HG03280 (cell line): Measurements from ENCODE around the gene NTM.

Source experiments
- ATAC-seq: cut with Tn5 transposase; IDR thresholded peaks from one replicate; pipeline ENCODE4 v1.9.1; 2021; ENCODE audit warnings: mild to moderate bottlenecking, moderate library complexity; ENCODE audit not compliant: unreplicated experiment

NTM gene

DNA sequence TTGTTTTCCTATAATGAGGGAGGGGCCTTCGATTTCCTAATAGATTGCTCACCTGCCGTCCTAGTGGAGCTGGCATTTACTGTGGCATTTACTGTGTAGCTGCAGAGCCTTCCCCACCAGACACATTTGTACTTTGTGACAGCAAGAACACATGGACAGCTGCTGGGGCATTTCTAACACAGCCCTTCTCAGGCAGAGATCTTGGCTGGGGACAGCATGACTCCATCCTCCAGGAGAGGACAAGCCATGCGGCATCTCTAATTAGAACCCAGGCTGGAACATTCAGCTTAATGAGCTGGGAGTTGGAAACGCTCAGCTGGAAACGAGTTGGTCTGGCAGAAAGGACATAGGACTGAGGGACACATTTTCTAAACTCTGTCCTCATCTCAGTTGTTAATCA, 887.5 kb downstream of the NTM start:
- ATAC-seq = no peak

DNA sequence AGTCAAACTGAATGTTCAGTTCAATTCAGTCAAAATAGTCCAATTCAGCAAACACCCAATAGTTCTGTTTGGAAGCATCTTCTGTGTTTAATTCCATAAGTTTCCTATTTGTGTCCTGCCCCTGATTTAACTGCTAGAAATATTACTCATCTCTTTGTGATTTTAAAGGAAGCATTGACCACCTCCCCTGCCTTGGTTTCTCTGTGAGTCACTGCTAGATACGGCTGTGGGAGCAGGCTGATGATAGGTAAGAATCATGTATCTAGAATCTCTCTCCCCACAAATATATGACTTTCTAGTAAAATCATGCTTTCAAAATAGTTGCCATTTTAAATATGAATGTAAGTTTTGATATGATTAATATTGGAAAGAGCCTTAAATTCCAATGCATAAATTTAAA, 888.5 kb downstream of the NTM start:
- no peak for ATAC-seq

DNA sequence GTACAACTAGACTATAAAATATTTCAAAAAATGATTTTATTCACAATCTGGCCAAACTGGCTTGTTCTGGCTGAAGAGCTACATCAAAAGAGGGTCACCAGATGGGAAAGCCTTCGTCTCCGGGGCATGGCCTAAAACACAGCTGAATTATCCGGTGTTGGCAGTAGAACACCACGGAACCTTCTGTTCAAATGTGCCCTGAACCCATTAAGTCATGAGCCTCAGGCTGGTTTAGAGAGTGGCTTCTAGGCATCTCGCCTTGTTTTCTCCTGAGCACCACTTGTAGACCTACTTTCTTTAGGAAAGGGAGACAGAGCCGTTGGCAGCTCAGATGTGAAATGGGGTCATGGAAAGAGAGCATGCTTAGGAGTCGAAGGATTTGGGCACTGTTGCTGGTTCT, 890.2 kb downstream of the NTM start:
- ATAC-seq = no peak

DNA sequence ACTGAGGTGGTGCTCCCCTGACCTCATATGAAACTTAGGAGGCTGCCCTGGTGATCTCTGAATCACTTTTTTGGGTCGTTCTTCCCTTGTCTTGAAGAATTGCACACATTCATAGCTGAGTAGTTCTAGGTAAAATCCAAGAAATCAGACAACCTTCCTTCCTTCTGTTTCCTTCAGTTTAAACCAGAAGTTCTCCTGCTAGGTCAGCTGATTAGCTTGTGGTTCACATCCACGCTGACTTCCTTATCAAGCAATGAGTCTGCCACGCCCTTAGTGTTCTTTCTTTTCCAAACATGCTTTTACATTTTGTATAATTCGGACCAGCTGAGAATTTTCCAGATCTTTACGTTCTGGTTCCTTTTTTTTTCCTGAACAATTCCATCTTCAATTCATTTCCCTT, 892.8 kb downstream of the NTM start:
- no peak for ATAC-seq

DNA sequence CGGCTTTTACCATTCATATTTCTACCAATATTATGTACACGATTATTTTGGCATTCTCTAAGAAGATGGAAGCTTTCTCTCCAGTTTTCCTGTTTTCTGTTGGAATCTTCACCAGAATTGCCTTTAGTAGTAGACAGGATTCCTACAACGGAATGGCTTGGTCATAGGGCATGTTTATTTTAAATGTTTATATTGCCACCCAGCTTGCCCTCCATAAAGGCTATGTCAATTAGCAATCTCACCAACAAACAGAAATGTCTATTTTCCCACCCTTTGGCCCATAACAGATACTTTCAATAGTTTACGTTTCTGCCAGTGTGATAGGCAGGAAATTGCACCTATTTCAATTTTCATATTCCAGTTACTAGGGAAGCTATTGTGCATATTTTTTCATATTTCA, 893.5 kb downstream of the NTM start:
- no peak for ATAC-seq

DNA sequence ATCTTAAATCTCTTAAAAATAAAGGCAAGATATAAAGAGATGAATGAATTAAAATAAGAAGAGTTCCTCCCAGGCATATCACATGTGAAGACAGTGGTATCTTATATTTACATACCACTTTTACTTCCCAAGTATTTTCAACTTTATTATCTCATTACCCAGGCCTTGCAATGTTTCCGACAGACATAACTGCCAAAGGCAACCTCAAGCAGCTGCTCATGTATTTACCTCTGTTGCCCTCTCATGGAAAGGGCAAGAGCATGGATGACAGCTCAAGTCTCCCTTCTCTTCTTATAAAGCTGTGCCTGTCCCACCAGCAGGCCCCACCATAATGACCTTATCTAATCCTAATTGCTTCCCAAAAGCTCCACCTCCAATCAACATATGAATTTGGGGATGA, 894.2 kb downstream of the NTM start:
- ATAC-seq = no peak

DNA sequence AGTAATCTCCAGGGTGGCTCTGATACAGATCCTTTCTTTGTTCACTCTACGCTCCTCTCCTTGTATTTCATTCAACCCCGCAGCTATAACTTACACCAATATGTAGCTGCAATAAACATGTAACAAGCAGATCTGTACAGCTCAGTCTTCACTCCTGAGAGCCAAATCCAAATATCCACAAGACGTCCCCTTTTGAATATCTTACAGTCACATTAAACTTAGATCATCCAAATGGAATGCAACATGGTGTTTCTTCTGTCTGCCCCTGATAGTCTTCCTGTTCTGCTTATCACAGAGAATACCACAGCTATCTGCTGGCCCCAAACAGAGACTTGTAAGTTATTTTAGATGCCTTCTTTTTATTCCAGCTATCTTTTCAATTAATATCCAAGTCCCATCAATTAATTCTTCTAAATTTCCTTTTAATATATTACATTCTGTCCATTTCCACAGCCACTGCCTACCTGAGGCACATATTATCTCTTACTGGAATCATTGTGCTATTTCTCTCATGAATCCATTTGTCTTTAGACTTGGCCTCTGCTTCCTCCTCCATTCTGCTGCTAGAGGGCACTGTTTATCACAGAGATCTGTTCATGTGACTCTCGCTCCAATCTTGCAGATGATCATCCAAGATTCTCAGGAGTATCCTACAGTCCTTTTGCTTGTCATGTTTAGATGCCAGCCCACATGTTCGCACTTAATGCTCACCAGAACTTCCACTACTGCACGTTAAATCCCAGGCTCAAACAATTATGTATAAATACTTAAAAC, 908.6 kb downstream of the NTM start:
- no peak for ATAC-seq

DNA sequence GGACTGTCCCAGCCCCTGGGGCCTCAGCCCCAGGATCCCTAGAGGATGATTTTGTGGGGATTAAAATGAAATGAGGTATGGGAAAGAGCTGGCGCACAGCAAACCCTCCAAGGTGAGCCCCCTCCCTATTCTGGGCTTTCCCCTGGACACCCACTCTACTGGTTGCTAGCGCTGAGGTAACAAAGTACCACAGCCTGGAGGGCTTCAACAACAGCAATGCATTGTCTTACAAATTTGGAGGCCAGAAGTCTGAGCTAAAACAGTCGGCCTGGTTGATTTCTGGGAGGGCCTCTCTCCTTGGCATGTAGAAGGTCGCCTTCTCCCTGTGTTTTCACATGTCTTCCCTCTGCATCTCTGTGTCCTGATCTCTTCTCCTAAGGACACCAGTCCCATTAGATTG, 913.6 kb downstream of the NTM start:
- ATAC-seq = no peak

DNA sequence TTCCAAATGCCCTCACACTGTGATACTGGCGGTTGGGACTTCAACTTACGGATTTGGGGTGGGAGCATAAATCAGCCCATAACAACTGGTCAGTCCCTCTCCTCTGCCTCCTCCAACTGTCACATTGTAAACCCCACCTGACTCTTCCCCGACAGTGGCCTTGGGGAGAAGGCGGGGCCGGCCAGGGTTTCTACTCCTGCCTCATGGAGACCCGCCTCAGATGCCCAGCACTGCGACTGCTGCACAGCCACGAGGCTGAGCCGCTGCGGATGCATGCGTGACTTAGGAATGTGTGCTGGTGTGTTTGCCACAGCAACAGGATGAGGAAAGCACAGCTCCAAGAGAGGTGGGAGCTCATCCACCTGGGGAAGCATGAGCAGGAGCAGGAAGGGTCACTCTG, 914.2 kb downstream of the NTM start:
- ATAC-seq = no peak

DNA sequence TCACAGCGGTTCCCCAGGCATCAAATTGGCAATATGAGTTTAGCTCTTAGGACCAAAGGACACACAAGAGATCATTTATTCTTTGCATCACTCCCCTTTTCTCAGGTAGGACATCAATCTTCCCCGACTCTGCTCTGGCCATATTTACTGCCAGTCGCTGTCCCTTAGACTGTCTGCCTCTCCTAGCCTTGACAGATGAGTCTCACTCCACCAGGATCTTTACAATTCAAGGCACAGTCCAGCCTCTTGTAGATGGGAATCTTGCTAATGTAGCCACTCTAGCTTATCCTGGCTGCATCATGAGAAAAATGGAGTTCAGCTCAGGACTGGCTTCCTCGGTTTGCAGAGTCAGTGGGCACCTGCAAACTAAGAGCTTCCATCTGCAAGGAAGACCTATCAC, 915.2 kb downstream of the NTM start:
- ATAC-seq = no peak

DNA sequence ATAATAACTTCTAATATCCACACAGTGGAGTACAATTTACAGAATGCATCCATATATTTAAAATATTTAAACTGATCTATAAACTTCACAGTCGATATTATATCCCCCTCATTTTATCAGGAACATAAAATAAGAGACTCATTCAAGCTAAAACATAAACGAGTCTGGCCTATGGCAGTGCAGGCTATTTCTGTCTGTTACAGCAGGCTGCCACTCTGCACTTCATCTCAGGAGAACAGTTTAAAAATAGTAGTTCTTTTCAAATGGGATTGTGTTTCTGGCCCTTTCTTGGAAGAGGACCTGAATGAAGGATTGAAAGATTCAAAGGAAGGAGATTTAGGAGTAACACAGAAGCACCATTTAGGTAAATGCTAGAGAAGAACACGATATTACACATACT, 915.7 kb downstream of the NTM start:
- no peak for ATAC-seq

DNA sequence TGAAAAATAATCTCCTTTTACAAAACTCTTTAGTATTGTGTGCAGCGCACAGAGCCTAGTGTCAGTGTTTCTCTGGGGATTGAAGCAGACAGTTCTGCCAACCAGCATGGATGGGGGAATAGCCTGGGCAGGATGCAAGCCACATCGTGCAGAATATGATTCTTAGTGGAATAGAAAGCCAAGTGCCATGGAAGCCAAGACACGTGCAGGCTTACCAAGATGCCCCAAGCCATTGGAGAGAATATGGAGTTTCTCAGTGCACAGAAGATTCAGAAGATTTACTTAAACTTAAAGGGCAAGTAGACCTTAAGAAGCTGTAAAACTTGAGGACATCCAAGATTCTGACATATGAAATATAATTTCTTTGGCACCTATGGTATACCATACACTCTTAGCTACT, 917.6 kb downstream of the NTM start:
- no peak for ATAC-seq

DNA sequence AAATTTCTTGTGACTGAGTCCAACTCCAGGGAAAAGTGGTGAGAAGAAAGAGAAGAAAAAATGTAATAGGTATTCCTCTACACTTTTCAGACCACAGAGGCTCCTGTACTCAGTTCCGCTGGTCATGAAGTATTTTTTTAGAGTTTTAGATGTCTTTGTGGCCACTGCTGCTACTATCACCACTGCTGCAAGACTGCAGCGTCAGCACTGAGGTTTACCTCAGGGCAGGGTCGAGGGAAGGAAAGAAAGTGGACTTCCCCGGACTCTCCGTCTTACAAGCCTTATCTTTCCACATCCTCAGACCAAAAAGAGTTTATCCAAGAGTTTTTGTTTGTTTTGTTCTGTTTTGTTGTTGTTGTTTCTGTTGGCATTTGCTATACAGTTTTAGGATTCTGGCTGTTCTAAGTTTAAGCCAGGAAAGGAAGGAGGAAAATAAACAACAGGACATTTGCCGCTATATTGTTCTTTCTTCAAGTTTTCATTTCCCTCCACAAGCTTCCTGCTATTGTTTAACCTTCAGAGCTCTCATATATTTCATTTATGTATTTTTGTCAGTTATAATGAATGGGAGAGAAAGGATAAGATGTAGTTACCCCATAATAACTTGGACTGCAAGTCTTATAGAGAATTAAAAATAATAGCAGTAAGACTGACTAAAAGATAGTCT, 919.3 kb downstream of the NTM start:
- no peak for ATAC-seq

DNA sequence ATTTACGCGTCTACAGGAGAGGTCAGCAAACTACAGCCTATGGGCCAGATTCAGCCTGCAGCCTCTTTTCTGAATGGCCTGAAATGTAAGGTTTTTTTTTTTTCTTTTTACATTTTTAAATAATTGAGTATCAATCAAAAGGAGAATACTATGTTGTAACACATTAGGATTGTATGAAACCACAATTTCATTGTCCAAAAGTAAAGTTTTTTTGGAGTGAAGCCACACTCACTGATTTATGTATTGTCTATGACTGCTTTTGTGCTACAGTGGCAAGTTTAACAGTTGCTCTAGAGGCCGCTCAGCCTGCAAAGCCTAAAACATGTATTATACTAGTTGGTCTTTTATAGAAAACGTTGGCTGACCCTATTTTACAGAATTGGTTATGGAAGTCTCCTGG, 923.2 kb downstream of the NTM start:
- ATAC-seq = no peak

DNA sequence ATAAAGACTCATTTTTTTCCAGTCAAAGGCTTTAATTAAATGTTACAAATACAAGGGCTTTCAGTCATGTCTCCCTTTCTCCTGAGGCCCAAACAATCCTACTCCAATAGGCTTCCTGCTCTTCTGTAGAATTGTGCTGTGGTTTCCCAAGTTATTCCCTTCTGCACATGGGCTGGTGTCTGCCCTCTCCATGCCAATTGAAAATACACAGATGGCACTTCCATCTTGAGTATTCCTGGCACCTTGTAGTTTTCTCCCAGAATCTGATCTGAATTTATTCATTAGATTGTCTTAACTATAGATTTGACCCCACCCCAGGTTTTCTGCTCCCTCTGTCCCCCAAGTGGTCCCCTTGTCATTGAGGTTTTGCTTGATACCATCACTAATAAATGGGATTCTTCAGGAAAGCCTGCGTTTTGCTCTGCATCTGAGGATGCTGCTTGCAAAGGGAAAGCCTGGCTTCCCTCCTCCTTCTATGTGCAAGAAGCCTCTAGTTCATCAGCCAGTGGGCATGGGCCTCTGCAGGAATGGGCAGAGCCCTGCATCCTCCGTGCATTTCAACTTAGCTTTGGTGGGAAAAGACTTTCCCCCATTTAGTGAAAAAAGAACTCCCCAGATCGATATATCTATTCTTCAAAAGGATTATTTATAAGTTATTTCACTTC, 926.7 kb downstream of the NTM start:
- no peak for ATAC-seq

DNA sequence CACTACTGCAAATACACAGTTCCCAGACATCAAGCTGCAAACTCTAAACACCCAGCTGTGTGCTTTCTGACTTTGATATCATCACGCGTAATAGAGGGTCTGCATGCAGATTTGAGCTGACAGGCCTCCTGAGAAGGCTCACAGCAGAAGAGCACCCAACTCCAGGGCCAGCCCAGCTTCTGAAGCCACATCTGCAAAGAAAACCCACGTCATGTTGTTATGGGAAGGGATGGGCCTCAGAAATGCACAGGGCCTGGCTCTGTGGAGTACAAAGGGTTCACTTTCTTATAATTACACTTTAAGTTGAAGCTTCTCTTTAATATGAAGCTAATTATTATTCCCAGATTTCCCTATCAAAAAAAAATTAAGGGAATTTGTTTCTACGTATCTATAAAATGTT, 927.9 kb downstream of the NTM start:
- no peak for ATAC-seq

DNA sequence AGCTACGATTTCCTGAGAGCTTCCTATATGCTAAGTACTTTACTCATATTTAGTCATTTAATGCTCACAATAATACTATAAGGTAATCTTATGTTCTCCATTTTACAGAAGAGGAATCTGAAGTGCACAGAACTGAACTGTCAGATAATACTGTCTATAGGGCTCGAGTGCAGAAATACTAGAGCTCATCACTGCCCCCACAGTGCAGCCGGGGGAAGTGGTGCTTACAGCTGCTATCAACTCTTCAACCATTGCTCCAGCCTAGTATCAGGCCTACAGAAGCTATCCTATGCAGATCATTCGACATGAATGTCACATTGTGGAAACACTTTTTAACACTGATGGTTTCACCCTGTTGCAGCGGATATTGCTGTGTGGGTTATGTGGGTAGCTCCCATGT, 929.9 kb downstream of the NTM start:
- peak; percentile 59 for ATAC-seq

DNA sequence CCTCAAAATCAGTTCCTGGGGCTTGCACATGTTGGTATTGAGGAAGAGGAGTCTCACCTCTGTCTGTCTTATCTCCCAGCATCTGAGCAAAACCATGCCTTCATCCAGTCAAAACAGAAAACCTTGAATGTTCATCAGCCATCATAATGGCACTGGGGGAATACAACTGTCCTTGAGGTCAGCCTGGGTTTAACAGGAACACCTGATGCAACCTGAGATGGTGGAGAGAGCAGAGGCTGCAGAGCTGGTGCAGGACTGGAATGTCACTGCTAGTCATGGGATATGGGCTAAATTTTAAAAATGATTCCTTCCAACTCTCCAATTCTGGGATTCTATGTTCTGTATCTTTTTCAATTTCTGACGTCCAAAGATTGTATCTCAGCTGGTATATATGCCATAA, 931.0 kb downstream of the NTM start:
- ATAC-seq = no peak

DNA sequence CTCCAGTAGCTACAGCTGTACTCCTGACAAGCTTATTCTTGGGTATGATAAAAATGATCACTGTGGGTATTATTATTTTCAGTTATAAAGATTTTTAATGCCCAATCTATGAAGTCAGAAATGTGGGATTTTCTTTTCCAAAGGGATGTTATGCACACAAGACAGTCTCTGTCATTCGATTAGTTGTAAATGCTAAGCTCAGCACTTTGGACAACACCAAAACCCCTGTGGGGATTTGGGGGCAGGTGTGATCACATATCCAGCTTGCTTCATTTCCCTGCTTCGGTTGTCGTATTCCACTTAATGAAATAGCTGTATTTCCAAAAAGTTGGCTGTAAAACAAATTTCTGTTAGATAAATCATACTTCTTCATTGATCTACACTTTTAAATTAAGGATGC, 931.5 kb downstream of the NTM start:
- no peak for ATAC-seq

DNA sequence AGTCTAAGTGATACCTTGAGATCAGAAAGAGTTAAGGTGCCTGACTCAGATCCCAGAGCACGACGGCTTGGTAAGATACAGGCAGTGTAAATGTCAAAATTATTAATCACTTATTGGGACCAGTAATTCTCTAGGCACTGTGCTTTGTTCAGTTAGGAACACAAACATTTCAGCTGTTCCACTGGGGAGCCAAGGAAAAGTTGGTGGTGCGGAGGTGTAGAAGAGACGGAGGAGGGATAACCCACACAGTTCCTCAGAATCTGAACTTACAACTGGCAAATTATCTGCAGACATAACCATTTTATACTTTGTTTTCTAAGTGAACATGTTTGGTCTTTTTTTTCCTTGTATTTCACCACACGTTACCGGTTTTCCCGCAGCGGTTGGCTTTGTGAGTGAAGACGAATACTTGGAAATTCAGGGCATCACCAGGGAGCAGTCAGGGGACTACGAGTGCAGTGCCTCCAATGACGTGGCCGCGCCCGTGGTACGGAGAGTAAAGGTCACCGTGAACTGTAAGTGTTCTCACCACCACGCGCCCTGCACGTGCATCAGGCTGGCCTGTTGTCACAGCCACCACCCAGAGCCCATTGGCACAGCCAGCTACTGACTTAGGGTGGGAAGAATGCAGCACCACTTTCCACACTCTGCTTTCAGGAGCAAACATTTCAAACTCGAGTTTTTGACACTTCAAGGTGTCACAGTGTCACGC, 937.0 kb downstream of the NTM start:
- ATAC-seq = no peak
